ENCODE measurements around the gene ABHD16A.
A peak's percentile ranks its signal among the peaks of the same experiment; 100 is the strongest.

The ABHD16A gene

GRCh38 chr6:31654574-31655348 lies 48.4 kb downstream of the ABHD16A start:
- no peak for TF ChIP-seq CTCF (IDR thresholded peaks at IDR 0.05)
- no peak overlapping the region for H3K4me3 ChIP-seq
- DNase-seq (ENCODE audit: low spot score): no peak
- H3K27ac ChIP-seq: no peak overlapping the region

DNA sequence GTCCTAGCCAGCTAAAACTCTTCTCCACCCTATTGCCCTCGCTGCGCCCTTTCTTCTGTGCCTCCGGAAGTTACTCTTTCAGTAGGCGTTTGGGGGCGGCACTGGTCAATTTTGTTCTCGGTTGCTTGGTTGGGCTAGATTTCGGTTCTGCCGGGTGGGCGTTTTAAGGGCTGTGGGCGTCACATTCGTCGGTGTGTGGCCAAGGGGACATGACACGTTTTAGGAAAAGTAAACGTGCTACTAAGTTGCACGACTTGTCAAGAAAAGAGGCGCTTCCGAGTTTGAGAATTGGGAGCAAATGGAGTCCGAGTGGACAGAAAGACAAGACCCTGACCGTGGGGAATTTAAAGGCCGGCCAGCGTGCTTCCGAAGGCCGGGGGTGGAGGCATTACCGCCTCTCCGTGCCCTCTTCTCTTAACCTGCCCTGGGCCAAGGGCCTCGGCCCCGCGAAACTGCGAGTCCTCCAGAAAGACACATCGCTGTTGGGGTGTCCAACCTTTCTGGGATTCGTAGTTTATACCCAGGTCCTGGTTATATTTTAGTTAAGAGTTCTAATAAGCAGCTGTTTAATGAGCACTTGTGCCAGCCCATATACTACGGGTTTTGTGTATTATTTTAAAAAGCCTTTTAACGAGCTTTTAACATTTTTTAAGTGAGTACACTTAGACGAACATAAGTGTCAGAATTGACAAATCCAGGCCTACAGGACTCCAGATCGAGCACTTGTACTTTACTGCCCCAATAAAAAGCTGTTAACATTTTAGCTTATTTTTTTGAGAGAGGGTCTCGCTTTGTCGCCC lies 50.0 kb downstream of the ABHD16A start:
- peak; percentile 95 for DNase-seq (ENCODE audit: low spot score)
- no peak for TF ChIP-seq CTCF (IDR thresholded peaks at IDR 0.05)
- H3K4me3 ChIP-seq: peak overlapping the region; percentile 78
- H3K27ac ChIP-seq: peak overlapping the region; percentile 99

GRCh38 chr6:31651602-31652191 lies 51.4 kb downstream of the ABHD16A start:
- no peak for TF ChIP-seq CTCF (IDR thresholded peaks at IDR 0.05)
- peak overlapping the region; percentile 78 for H3K4me3 ChIP-seq
- peak; percentile 92 for DNase-seq (ENCODE audit: low spot score)
- peak overlapping the region; percentile 99 for H3K27ac ChIP-seq

- TF ChIP-seq CTCF (IDR thresholded peaks at IDR 0.05): no peak
- H3K4me3 ChIP-seq: no peak overlapping the region
- no peak overlapping the region for H3K27ac ChIP-seq
- no peak for DNase-seq (ENCODE audit: low spot score)
These were observed 57.8 kb downstream of the ABHD16A start for GRCh38 chr6:31645325-31645724.

GRCh38 chr6:31643818-31644454 lies 59.2 kb downstream of the ABHD16A start:
- TF ChIP-seq CTCF (IDR thresholded peaks at IDR 0.05): no peak
- DNase-seq (ENCODE audit: low spot score): no peak
- H3K27ac ChIP-seq: no peak overlapping the region
- H3K4me3 ChIP-seq: no peak overlapping the region

- Histone ChIP-seq H3K4me3 (no peak overlapping the region), H3K27ac (no peak overlapping the region)
- DNase-seq (ENCODE audit: low spot score): no peak
- no peak for TF ChIP-seq CTCF (IDR thresholded peaks at IDR 0.05)
These were observed 60.1 kb downstream of the ABHD16A start for GRCh38 chr6:31642798-31643570.

Measured in coronary artery (tissue), 2 donors.